ENCODE results near the gene ARHGAP25.
A peak's percentile ranks its signal among the peaks of the same experiment; 100 is the strongest.

Gene ARHGAP25

DNA sequence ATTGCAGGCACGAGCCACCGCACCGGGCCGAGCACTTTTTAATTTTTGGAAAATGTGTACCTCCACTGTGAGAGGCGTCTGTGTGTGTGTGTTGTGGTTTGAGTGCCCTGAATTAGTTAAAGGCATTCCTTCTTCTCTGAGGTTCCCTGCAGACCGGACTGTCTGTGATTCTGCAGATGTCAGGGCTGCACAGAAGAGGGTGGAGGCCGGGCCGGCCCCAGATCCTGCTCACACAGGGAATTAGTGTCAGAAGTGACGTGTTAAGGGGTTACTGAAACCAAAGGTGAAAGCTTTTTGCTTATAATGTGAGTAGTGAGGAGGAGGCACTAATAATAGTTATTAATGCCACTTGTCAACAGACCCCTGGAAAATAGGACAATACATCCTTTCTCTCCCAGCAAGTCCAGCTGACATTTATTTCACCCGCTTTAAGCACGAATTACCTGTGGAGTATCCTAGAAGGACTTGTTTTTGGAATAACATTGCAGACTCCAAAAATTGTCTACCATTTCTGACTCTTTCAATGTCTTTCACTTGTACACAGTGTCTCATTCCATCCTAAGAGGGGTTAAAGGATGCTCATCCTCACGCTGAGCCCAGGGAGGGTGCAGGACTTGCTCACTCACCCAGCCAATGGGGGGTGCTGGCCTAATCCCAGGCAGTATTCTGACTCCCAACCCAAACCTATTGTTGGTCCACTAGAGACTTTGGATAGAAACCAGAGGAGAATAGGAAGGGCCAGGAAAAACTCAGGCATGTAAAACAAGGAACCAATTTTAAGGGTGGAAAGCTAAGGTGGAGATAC is 16.2 kb downstream of the ARHGAP25 start:
- TF ChIP-seq, protein P1, sequence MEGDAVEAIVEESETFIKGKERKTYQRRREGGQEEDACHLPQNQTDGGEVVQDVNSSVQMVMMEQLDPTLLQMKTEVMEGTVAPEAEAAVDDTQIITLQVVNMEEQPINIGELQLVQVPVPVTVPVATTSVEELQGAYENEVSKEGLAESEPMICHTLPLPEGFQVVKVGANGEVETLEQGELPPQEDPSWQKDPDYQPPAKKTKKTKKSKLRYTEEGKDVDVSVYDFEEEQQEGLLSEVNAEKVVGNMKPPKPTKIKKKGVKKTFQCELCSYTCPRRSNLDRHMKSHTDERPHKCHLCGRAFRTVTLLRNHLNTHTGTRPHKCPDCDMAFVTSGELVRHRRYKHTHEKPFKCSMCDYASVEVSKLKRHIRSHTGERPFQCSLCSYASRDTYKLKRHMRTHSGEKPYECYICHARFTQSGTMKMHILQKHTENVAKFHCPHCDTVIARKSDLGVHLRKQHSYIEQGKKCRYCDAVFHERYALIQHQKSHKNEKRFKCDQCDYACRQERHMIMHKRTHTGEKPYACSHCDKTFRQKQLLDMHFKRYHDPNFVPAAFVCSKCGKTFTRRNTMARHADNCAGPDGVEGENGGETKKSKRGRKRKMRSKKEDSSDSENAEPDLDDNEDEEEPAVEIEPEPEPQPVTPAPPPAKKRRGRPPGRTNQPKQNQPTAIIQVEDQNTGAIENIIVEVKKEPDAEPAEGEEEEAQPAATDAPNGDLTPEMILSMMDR (IDR thresholded peaks at IDR 0.05), result no peak

DNA sequence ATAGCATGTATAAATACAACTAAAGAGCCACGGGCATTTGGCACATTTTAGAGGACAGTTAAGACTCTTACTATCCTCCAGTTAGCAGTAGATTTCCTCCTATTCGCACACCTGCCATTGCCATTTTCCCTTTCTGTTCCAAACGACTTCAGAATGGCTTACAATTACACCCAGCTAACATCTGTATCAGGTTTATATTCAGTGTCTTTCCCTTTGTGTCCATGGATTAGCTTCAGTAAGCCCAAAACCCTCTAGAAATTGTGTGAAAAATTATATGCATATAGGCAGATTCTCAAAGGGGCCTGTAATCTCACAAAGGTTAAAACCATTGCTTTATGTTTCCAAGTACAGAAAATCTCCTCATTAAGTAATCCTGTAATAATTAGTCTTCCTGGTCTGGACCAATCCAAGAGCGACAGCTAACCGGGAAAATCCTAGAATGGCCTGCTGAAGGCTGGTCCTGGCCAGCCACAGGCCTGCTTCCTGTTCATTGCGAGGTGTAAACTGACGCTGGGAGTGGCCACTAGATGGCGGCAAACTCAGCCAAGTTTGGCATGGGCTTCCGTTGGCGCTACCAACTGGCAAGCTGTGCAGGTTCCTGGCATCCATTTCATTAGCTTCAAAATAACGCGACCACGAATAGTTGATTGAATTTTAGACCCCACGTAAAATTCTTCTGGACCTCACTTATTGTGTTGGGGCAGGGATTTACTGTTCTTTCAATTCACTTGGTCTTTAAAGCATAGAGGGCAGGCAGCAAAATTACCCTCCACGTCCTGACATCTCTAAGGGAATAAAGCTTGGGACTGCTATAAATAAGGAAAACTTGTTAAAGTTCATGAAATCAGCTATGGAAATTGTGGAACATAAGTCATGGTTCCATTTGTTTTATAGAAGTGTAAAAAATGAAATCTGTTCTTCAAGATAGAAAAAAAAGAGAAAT is 17.1 kb downstream of the ARHGAP25 start:
- TF ChIP-seq, protein P1 (IDR thresholded peaks at IDR 0.05), result peak; percentile 62

DNA sequence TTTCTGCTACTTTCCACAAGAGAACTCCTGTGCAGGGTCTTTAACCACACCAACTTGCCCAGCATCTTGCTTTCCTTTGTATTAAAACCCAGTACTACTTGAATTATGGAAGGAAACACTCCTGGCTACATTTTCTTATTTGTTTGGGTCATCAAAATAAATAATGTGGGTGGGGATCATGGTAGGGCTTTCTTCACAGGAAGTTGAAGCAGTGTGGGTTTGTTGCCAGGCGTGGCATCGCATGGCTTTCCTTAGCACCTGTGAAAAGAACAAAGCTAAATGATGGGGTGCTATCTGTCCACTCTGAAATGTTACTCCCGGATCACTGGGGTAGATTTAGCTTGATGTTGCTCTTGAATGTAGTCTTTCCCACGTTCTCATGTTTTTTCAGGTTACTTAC is 18.7 kb downstream of the ARHGAP25 start:
- TF ChIP-seq, protein P1 (IDR thresholded peaks at IDR 0.05), result no peak

DNA sequence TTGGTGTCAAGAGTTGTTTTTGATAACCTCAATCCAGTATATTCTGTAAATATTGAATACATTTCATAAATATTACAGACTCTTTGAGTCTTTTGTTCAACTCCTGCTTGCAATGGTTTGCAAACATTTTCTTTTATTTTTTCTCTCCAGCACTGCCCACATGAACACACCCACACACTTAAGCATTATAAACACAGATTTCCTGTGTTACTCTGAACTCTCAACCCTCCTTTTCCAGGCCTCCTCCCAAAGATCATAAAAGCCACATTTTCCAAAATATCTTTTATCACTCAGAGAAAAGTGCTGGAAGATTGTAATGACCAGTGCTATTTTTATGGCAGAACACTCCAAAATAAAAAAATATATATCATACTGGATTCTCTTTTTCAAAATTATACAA is 20.5 kb downstream of the ARHGAP25 start:
- TF ChIP-seq, protein P1 (IDR thresholded peaks at IDR 0.05), result no peak

DNA sequence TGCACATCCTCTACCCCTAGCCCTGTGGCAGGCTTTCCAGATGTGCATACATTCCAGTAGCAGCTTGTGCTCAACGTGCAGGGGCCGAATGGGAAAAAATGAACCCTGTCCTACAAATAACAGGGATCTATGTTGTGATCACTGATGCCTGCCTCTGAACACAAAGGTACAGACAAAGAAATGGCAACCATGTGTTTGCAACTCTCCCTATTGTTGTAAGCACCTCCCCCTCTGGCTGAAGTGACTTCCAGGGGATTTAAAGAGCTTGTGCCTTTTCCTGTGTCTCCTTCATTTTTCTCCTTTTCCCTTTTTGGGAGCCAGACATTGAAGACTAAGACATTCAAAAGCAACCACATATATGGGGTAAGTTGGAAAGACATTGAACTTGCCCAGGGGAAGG is 21.6 kb downstream of the ARHGAP25 start:
- TF ChIP-seq, protein P1 (IDR thresholded peaks at IDR 0.05), result no peak

DNA sequence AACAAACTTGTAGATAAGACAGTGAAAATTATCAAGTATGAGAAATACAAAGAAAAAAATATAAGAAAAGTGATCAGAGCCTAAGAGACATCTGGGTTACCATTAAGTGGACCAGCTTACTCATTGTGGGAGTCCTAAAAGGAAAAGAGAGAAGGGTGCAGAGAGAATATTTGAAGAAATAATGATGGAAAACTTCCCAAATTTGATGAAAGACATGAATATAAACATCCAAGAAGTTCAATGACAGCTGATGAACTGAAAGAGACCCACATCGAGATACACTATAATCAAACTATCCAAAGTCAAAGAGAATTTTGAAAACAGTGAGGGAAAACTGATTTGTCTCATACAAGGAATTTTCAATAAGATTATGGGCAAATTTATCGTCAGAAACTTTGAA is 22.5 kb downstream of the ARHGAP25 start:
- TF ChIP-seq, protein P1 (IDR thresholded peaks at IDR 0.05), result no peak

DNA sequence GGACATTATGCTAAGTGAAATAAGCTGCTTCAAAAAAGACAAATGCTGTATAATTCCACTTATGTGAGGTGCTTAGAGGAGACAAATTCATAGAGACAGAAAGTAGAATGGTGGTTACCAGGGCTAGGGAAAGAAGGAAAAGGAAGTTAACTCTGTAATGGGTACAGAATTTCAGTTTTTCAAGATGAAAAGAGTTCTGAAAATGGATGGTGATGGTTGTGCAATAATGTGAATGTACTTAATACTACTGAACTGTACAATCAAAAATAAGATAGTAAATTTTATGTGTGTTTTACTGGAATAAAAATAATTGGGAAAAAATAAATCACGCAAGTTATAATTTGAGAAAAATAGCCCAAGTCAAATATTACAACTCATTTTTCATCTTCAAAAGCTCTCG is 27.5 kb downstream of the ARHGAP25 start:
- TF ChIP-seq, protein P1 (IDR thresholded peaks at IDR 0.05), result no peak
